ENCODE data around the gene GLDC. TPM values are rescaled to one million over a fixed set of nuclear protein-coding genes. Genes with fewer than 3 reads are reported as not detected.
A peak's percentile ranks its signal among the peaks of the same experiment; 100 is the strongest.

The GLDC gene
- total and polyA plus RNA-seq, 5 donors from 2014 or later: 0.25 to 0.38 (median 0.33) TPM; not detected in 2

- H3K9me3 ChIP-seq (ENCODE audit: control insufficient read depth in 2 of 2, low read length in 2 of 2): no peaks in the 10 kb centered on the region
- no peak overlapping the region for H3K27ac ChIP-seq (ENCODE audit: insufficient read depth, low read length, poor library complexity, severe bottlenecking)
- no peak overlapping the region for H3K27ac Mint-ChIP-seq
- H3K9me3 Mint-ChIP-seq: peaks cover 0 to 4% (median 0%) of the 10 kb centered on the region in 7 donors
- no peak overlapping the region for H3K4me3 Mint-ChIP-seq
- peaks cover 24% of the 10 kb centered on the region for H3K27me3 Mint-ChIP-seq
- no peak for ATAC-seq (ENCODE audit: low read depth in 2 of 2)
- DNase-seq: no peak
- H3K4me3 ChIP-seq (ENCODE audit: low read depth, low read length): no peak overlapping the region
- H3K36me3 ChIP-seq (ENCODE audit: control insufficient read depth, insufficient read depth, low read length): no peaks in the 10 kb centered on the region
- H3K4me1 Mint-ChIP-seq: no peaks in the 10 kb centered on the region
- H3K27me3 ChIP-seq (ENCODE audit: control insufficient read depth, insufficient read depth, low read length): no peaks in the 10 kb centered on the region
- H3K36me3 Mint-ChIP-seq: no peaks in the 10 kb centered on the region
- H3K4me1 ChIP-seq (ENCODE audit: control insufficient read depth, insufficient read depth, low read length, poor library complexity, severe bottlenecking): no peaks in the 10 kb centered on the region
Observed at GRCh38 chr9:6616951-6617602, 28.5 kb downstream of the GLDC start.

GRCh38 chr9:6614489-6614888 lies 31.0 kb downstream of the GLDC start:
- H3K9me3 ChIP-seq (ENCODE audit: control insufficient read depth in 2 of 2, low read length in 2 of 2): no peaks in the 10 kb centered on the region
- Mint-ChIP-seq H3K9me3 (peaks cover 0 to 1% (median 0%) of the 10 kb centered on the region in 7 donors), H3K36me3 (no peaks in the 10 kb centered on the region), H3K4me1 (no peaks in the 10 kb centered on the region), H3K27ac (no peak overlapping the region), H3K27me3 (peaks cover 20% of the 10 kb centered on the region), H3K4me3 (no peak overlapping the region)
- no peaks in the 10 kb centered on the region for H3K36me3 ChIP-seq (ENCODE audit: control insufficient read depth, insufficient read depth, low read length)
- no peak for ATAC-seq (ENCODE audit: low read depth in 2 of 2)
- no peak overlapping the region for H3K27ac ChIP-seq (ENCODE audit: insufficient read depth, low read length, poor library complexity, severe bottlenecking)
- no peaks in the 10 kb centered on the region for H3K4me1 ChIP-seq (ENCODE audit: control insufficient read depth, insufficient read depth, low read length, poor library complexity, severe bottlenecking)
- no peak for DNase-seq
- H3K4me3 ChIP-seq (ENCODE audit: low read depth, low read length): no peak overlapping the region
- H3K27me3 ChIP-seq (ENCODE audit: control insufficient read depth, insufficient read depth, low read length): no peaks in the 10 kb centered on the region

GRCh38 chr9:6611865-6612264 lies 33.7 kb downstream of the GLDC start:
- Mint-ChIP-seq H3K27ac (no peak overlapping the region), H3K4me1 (no peaks in the 10 kb centered on the region), H3K27me3 (no peaks in the 10 kb centered on the region), H3K9me3 (peaks cover 0 to 1% (median 0%) of the 10 kb centered on the region in 7 donors), H3K36me3 (no peaks in the 10 kb centered on the region), H3K4me3 (no peak overlapping the region)
- Histone ChIP-seq H3K27me3 (ENCODE audit: control insufficient read depth, insufficient read depth, low read length) (no peaks in the 10 kb centered on the region), H3K4me1 (ENCODE audit: control insufficient read depth, insufficient read depth, low read length, poor library complexity, severe bottlenecking) (no peaks in the 10 kb centered on the region), H3K27ac (ENCODE audit: insufficient read depth, low read length, poor library complexity, severe bottlenecking) (no peak overlapping the region), H3K4me3 (ENCODE audit: low read depth, low read length) (no peak overlapping the region), H3K9me3 (ENCODE audit: control insufficient read depth in 2 of 2, low read length in 2 of 2) (no peaks in the 10 kb centered on the region), H3K36me3 (ENCODE audit: control insufficient read depth, insufficient read depth, low read length) (no peaks in the 10 kb centered on the region)
- no peak for ATAC-seq (ENCODE audit: low read depth in 2 of 2)
- DNase-seq: no peak

GRCh38 chr9:6610073-6610472 lies 35.5 kb downstream of the GLDC start:
- H3K27me3 Mint-ChIP-seq: no peaks in the 10 kb centered on the region
- H3K27ac Mint-ChIP-seq: no peak overlapping the region
- ATAC-seq (ENCODE audit: low read depth in 2 of 2): no peak
- no peaks in the 10 kb centered on the region for H3K36me3 Mint-ChIP-seq
- no peak for DNase-seq
- no peaks in the 10 kb centered on the region for H3K27me3 ChIP-seq (ENCODE audit: control insufficient read depth, insufficient read depth, low read length)
- no peak overlapping the region for H3K27ac ChIP-seq (ENCODE audit: insufficient read depth, low read length, poor library complexity, severe bottlenecking)
- H3K4me3 ChIP-seq (ENCODE audit: low read depth, low read length): no peak overlapping the region
- no peaks in the 10 kb centered on the region for H3K4me1 Mint-ChIP-seq
- H3K9me3 ChIP-seq (ENCODE audit: control insufficient read depth in 2 of 2, low read length in 2 of 2): no peaks in the 10 kb centered on the region
- no peaks in the 10 kb centered on the region for H3K36me3 ChIP-seq (ENCODE audit: control insufficient read depth, insufficient read depth, low read length)
- no peaks in the 10 kb centered on the region for H3K4me1 ChIP-seq (ENCODE audit: control insufficient read depth, insufficient read depth, low read length, poor library complexity, severe bottlenecking)
- peaks cover 0 to 3% (median 0%) of the 10 kb centered on the region in 7 donors for H3K9me3 Mint-ChIP-seq
- H3K4me3 Mint-ChIP-seq: no peak overlapping the region

- Mint-ChIP-seq H3K36me3 (no peaks in the 10 kb centered on the region), H3K27ac (no peak overlapping the region), H3K4me1 (no peaks in the 10 kb centered on the region), H3K9me3 (peaks cover 0 to 3% (median 0%) of the 10 kb centered on the region in 7 donors), H3K27me3 (no peaks in the 10 kb centered on the region), H3K4me3 (no peak overlapping the region)
- H3K9me3 ChIP-seq (ENCODE audit: control insufficient read depth in 2 of 2, low read length in 2 of 2): no peaks in the 10 kb centered on the region
- H3K27me3 ChIP-seq (ENCODE audit: control insufficient read depth, insufficient read depth, low read length): no peaks in the 10 kb centered on the region
- no peak overlapping the region for H3K4me3 ChIP-seq (ENCODE audit: low read depth, low read length)
- no peaks in the 10 kb centered on the region for H3K4me1 ChIP-seq (ENCODE audit: control insufficient read depth, insufficient read depth, low read length, poor library complexity, severe bottlenecking)
- no peak overlapping the region for H3K27ac ChIP-seq (ENCODE audit: insufficient read depth, low read length, poor library complexity, severe bottlenecking)
- no peaks in the 10 kb centered on the region for H3K36me3 ChIP-seq (ENCODE audit: control insufficient read depth, insufficient read depth, low read length)
- ATAC-seq (ENCODE audit: low read depth in 2 of 2) (no peak), DNase-seq (no peak)
Observed at GRCh38 chr9:6609497-6610016, 36.0 kb downstream of the GLDC start.

GRCh38 chr9:6605202-6605601 lies 40.3 kb downstream of the GLDC start:
- Mint-ChIP-seq H3K9me3 (peaks cover 0 to 2% (median 0%) of the 10 kb centered on the region in 7 donors), H3K36me3 (no peaks in the 10 kb centered on the region), H3K27me3 (no peaks in the 10 kb centered on the region), H3K4me3 (no peak overlapping the region), H3K27ac (peak overlapping the region in 1 of 3 donors; percentile 67), H3K4me1 (no peaks in the 10 kb centered on the region)
- no peak for ATAC-seq (ENCODE audit: low read depth in 2 of 2)
- DNase-seq: no peak
- Histone ChIP-seq H3K27me3 (ENCODE audit: control insufficient read depth, insufficient read depth, low read length) (no peaks in the 10 kb centered on the region), H3K4me3 (ENCODE audit: low read depth, low read length) (no peak overlapping the region), H3K9me3 (ENCODE audit: control insufficient read depth in 2 of 2, low read length in 2 of 2) (no peaks in the 10 kb centered on the region), H3K36me3 (ENCODE audit: control insufficient read depth, insufficient read depth, low read length) (no peaks in the 10 kb centered on the region), H3K4me1 (ENCODE audit: control insufficient read depth, insufficient read depth, low read length, poor library complexity, severe bottlenecking) (no peaks in the 10 kb centered on the region), H3K27ac (ENCODE audit: insufficient read depth, low read length, poor library complexity, severe bottlenecking) (no peak overlapping the region)

GRCh38 chr9:6600426-6600825 lies 45.1 kb downstream of the GLDC start:
- Mint-ChIP-seq H3K36me3 (no peaks in the 10 kb centered on the region), H3K4me1 (peaks cover 0 to 9% (median 0%) of the 10 kb centered on the region in 4 donors), H3K4me3 (no peak overlapping the region), H3K9me3 (no peaks in the 10 kb centered on the region), H3K27me3 (no peaks in the 10 kb centered on the region), H3K27ac (no peak overlapping the region)
- DNase-seq: no peak
- Histone ChIP-seq H3K4me1 (ENCODE audit: control insufficient read depth, insufficient read depth, low read length, poor library complexity, severe bottlenecking) (no peaks in the 10 kb centered on the region), H3K4me3 (ENCODE audit: low read depth, low read length) (no peak overlapping the region), H3K27me3 (ENCODE audit: control insufficient read depth, insufficient read depth, low read length) (no peaks in the 10 kb centered on the region), H3K36me3 (ENCODE audit: control insufficient read depth, insufficient read depth, low read length) (no peaks in the 10 kb centered on the region), H3K9me3 (ENCODE audit: control insufficient read depth in 2 of 2, low read length in 2 of 2) (no peaks in the 10 kb centered on the region), H3K27ac (ENCODE audit: insufficient read depth, low read length, poor library complexity, severe bottlenecking) (no peak overlapping the region)
- ATAC-seq (ENCODE audit: low read depth in 2 of 2): no peak

GRCh38 chr9:6600006-6600405 lies 45.5 kb downstream of the GLDC start:
- Histone ChIP-seq H3K4me3 (ENCODE audit: low read depth, low read length) (no peak overlapping the region), H3K9me3 (ENCODE audit: control insufficient read depth in 2 of 2, low read length in 2 of 2) (no peaks in the 10 kb centered on the region), H3K27me3 (ENCODE audit: control insufficient read depth, insufficient read depth, low read length) (no peaks in the 10 kb centered on the region), H3K27ac (ENCODE audit: insufficient read depth, low read length, poor library complexity, severe bottlenecking) (no peak overlapping the region), H3K36me3 (ENCODE audit: control insufficient read depth, insufficient read depth, low read length) (no peaks in the 10 kb centered on the region), H3K4me1 (ENCODE audit: control insufficient read depth, insufficient read depth, low read length, poor library complexity, severe bottlenecking) (no peaks in the 10 kb centered on the region)
- H3K4me3 Mint-ChIP-seq: no peak overlapping the region
- no peaks in the 10 kb centered on the region for H3K27me3 Mint-ChIP-seq
- ATAC-seq (ENCODE audit: low read depth in 2 of 2) (no peak), DNase-seq (no peak)
- peaks cover 0 to 9% (median 0%) of the 10 kb centered on the region in 4 donors for H3K4me1 Mint-ChIP-seq
- H3K27ac Mint-ChIP-seq: no peak overlapping the region
- H3K36me3 Mint-ChIP-seq: no peaks in the 10 kb centered on the region
- no peaks in the 10 kb centered on the region for H3K9me3 Mint-ChIP-seq
